ENCODE data around the gene GSPT1. TPM values are rescaled to one million over a fixed set of nuclear protein-coding genes. Genes with fewer than 3 reads are reported as not detected.
"Not testable (repeated sequence)": the region's sequence is repeated elsewhere in the genome, so short reads cannot be mapped to it uniquely, and the experiment has no call there.

The GSPT1 gene
- total and polyA plus RNA-seq, 9 of the 15 experiments (the other 6 are each of a cell fraction or from before 2014, with no cell fraction given): 63.8 to 269 (median 148) TPM

DNA sequence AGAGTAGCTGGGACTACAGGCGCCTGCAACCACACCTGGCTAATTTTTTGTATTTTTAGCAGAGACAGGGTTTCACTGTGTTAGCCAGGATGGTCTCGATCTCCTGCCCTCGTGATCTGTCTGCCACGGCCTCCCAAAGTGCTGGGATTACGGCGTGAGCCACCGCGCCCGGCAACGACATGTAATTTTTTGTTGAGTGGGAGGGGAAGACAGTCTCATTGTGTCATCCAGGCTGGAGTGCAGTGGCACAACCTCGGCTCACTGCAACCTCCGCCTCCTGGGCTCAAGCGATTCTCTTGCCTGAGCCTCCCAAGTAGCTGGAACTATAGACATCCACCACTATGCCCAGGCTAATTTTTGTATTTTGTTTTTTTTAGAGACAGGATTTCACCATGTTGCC is 96.8 kb downstream of the GSPT1 start:
- in situ Hi-C loops (cut with MboI): loop anchor here (10.0 kb wide), 1 partner anchor 864 kb away; no protein-coding TSS in a partner anchor
- H3K27me3 ChIP-seq (ENCODE audit: control insufficient read depth in 2 of 2, insufficient read depth in 2 of 2, low read length in 2 of 2); FAIRE-seq; BruUV-seq (replicated peaks); H3K4me2 ChIP-seq (ENCODE audit: insufficient read depth, low read length); H3K9me3 ChIP-seq (replicated peaks; ENCODE audit: control insufficient read depth, insufficient read depth, low read depth, low read length); H3K36me3 ChIP-seq (ENCODE audit: control insufficient read depth, insufficient read depth, low read length); H2AFZ ChIP-seq (ENCODE audit: low read depth, low read length); DNase-seq (ENCODE audit: extremely low read depth in 1 of 4, low spot score in 3 of 4); H3K79me2 ChIP-seq (ENCODE audit: control insufficient read depth, insufficient read depth, low read length); H3K9me1 ChIP-seq (ENCODE audit: control insufficient read depth, insufficient read depth, low read length); H3K9ac ChIP-seq (ENCODE audit: insufficient read depth in 1 of 2, low read depth in 2 of 2, low read length in 2 of 2); H3K4me3 ChIP-seq; H4K20me1 ChIP-seq (replicated peaks; ENCODE audit: control insufficient read depth, insufficient read depth, low read length); H3K27ac ChIP-seq (ENCODE audit: extremely low read depth, low read depth, low read length); ATAC-seq; CTCF ChIA-PET (ENCODE audit: low intra/inter-chr PET ratio): not testable (repeated sequence)
- TF ChIP-seq, protein P1, sequence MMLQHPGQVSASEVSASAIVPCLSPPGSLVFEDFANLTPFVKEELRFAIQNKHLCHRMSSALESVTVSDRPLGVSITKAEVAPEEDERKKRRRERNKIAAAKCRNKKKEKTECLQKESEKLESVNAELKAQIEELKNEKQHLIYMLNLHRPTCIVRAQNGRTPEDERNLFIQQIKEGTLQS (IDR thresholded peaks at IDR 0.05): 0 out of 2 replicates have a peak, but pooled peaks have one; percentile 3
- TF ChIP-seq, protein P1 (CRISPR knock-in tag; conservative IDR thresholded peaks at IDR 0.05): not testable (repeated sequence)
- POLR2A ChIA-PET: interaction anchor here (0.8 kb wide), 1 partner anchor 20 kb away, joined by 3 read pairs; no protein-coding TSS in a partner anchor
- intact Hi-C loops (cut with micrococcal nuclease): loop anchor here (10.0 kb wide), 2 partner anchors 144 to 284 kb away; no protein-coding TSS in a partner anchor
- 41% methylated on average over 13 of the region's 13 CpGs for WGBS (ENCODE audit: insufficient coverage, low coverage, missing lambda C conversion rate)
- peaks cover 0 to 12% of the 10 kb centered on the region in 2 experiments; a peak in 1 of 5 replicates for H3K4me1 ChIP-seq (replicated peaks in 1 of 2; ENCODE audit: control insufficient read depth in 2 of 2, insufficient read depth in 2 of 2, low read length in 2 of 2)

Small RNA genes lying within 50 kb of the gene (small RNA-seq; reads per million reads assigned to genes)
- not detected for gene AC007216.5
- gene COX6CP1: not detected

Other genes with a start within 250 kb of the GSPT1 start
- 1.4 and 2.4 TPM in 2 replicates for gene SNN, start 247.5 kb downstream of the GSPT1 start, total RNA-seq (2014; rRNA removed)
- gene SNN, start 247.5 kb downstream of the GSPT1 start, total RNA-seq (2014; rRNA removed; fragmentation: Illumina TruSeq; extraction: Trizol): 1.5 and 1.6 TPM in 2 replicates
- gene SNN, start 247.5 kb downstream of the GSPT1 start, total RNA-seq (2015; rRNA removed; fragmentation: Illumina TruSeq; extraction: Trizol): 2.8 and 3.0 TPM in 2 replicates
- 2.0 and 2.9 TPM in 2 replicates for gene SNN, start 247.5 kb downstream of the GSPT1 start, total RNA-seq (2021)
- gene SNN, start 247.5 kb downstream of the GSPT1 start, polyA plus RNA-seq (2011; rRNA removed): 2.2 and 2.3 TPM in 2 replicates
- 1.9 and 2.6 TPM in 2 replicates for gene SNN, start 247.5 kb downstream of the GSPT1 start, polyA plus RNA-seq (2014; fragmentation: Illumina TruSeq; extraction: Trizol)
- under 1 TPM; 0.07 to 0.22 TPM for gene SNN, start 247.5 kb downstream of the GSPT1 start, polyA plus RNA-seq (2014; fragmentation: Nextera tagmentation; extraction: Ambion mirVana)
- 1.9 and 2.5 TPM in 2 replicates for gene SNN, start 247.5 kb downstream of the GSPT1 start, polyA plus RNA-seq (2014; rRNA removed)
- 26.2 and 32.9 TPM in 2 replicates for gene TXNDC11, start 173.1 kb downstream of the GSPT1 start, total RNA-seq (2014; rRNA removed)
- 17.8 TPM in 2 replicates for gene TXNDC11, start 173.1 kb downstream of the GSPT1 start, total RNA-seq (2014; rRNA removed; fragmentation: Illumina TruSeq; extraction: Trizol)
- 28.2 and 28.6 TPM in 2 replicates for gene TXNDC11, start 173.1 kb downstream of the GSPT1 start, total RNA-seq (2015; rRNA removed; fragmentation: Illumina TruSeq; extraction: Trizol)
- 25.4 and 26.2 TPM in 2 replicates for gene TXNDC11, start 173.1 kb downstream of the GSPT1 start, total RNA-seq (2021)
- gene TXNDC11, start 173.1 kb downstream of the GSPT1 start, polyA plus RNA-seq (2011; rRNA removed): 32.6 and 35.8 TPM in 2 replicates
- gene TXNDC11, start 173.1 kb downstream of the GSPT1 start, polyA plus RNA-seq (2014; fragmentation: Illumina TruSeq; extraction: Trizol): 27.7 and 29.2 TPM in 2 replicates
- 1 to 10 TPM in 1 of 2 experiments, under 1 TPM in 1; 0.66 to 2.3 TPM for gene TXNDC11, start 173.1 kb downstream of the GSPT1 start, polyA plus RNA-seq (2014; fragmentation: Nextera tagmentation; extraction: Ambion mirVana)
- 22.2 and 32.3 TPM in 2 replicates for gene TXNDC11, start 173.1 kb downstream of the GSPT1 start, polyA plus RNA-seq (2014; rRNA removed)
- 19.8 and 21.7 TPM in 2 replicates for gene ZC3H7A, start 118.7 kb downstream of the GSPT1 start, total RNA-seq (2014; rRNA removed)
- 23.7 and 27.1 TPM in 2 replicates for gene ZC3H7A, start 118.7 kb downstream of the GSPT1 start, total RNA-seq (2014; rRNA removed; fragmentation: Illumina TruSeq; extraction: Trizol)
- gene ZC3H7A, start 118.7 kb downstream of the GSPT1 start, total RNA-seq (2015; rRNA removed; fragmentation: Illumina TruSeq; extraction: Trizol): 26.4 and 28.2 TPM in 2 replicates
- 37.1 and 39.4 TPM in 2 replicates for gene ZC3H7A, start 118.7 kb downstream of the GSPT1 start, total RNA-seq (2021)
- gene ZC3H7A, start 118.7 kb downstream of the GSPT1 start, polyA plus RNA-seq (2011; rRNA removed): 30.7 and 31.3 TPM in 2 replicates
- 40.0 and 49.1 TPM in 2 replicates for gene ZC3H7A, start 118.7 kb downstream of the GSPT1 start, polyA plus RNA-seq (2014; fragmentation: Illumina TruSeq; extraction: Trizol)
- gene ZC3H7A, start 118.7 kb downstream of the GSPT1 start, polyA plus RNA-seq (2014; fragmentation: Nextera tagmentation; extraction: Ambion mirVana): 10 to 100 TPM; 22.5 to 23.1 TPM
- 26.0 and 35.8 TPM in 2 replicates for gene ZC3H7A, start 118.7 kb downstream of the GSPT1 start, polyA plus RNA-seq (2014; rRNA removed)
- 259 and 349 TPM in 2 replicates for gene RSL1D1, start 64.4 kb downstream of the GSPT1 start, total RNA-seq (2014; rRNA removed)
- gene RSL1D1, start 64.4 kb downstream of the GSPT1 start, total RNA-seq (2014; rRNA removed; fragmentation: Illumina TruSeq; extraction: Trizol): 418 and 492 TPM in 2 replicates
- 374 and 403 TPM in 2 replicates for gene RSL1D1, start 64.4 kb downstream of the GSPT1 start, total RNA-seq (2015; rRNA removed; fragmentation: Illumina TruSeq; extraction: Trizol)
- gene RSL1D1, start 64.4 kb downstream of the GSPT1 start, total RNA-seq (2021): 254 and 259 TPM in 2 replicates
- gene RSL1D1, start 64.4 kb downstream of the GSPT1 start, polyA plus RNA-seq (2011; rRNA removed): 169 and 299 TPM in 2 replicates
- gene RSL1D1, start 64.4 kb downstream of the GSPT1 start, polyA plus RNA-seq (2014; fragmentation: Illumina TruSeq; extraction: Trizol): 598 and 753 TPM in 2 replicates
- 100 to 1,000 TPM; 373 to 662 TPM for gene RSL1D1, start 64.4 kb downstream of the GSPT1 start, polyA plus RNA-seq (2014; fragmentation: Nextera tagmentation; extraction: Ambion mirVana)
- gene RSL1D1, start 64.4 kb downstream of the GSPT1 start, polyA plus RNA-seq (2014; rRNA removed): 240 and 316 TPM in 2 replicates
- 0.86 and 1.4 TPM in 2 replicates for gene NPIPB2, start 26.1 kb upstream of the GSPT1 start, total RNA-seq (2014; rRNA removed)
- 1.8 and 1.9 TPM in 2 replicates for gene NPIPB2, start 26.1 kb upstream of the GSPT1 start, total RNA-seq (2014; rRNA removed; fragmentation: Illumina TruSeq; extraction: Trizol)
- 2.9 and 3.4 TPM in 2 replicates for gene NPIPB2, start 26.1 kb upstream of the GSPT1 start, total RNA-seq (2015; rRNA removed; fragmentation: Illumina TruSeq; extraction: Trizol)
- 2.9 and 4.1 TPM in 2 replicates for gene NPIPB2, start 26.1 kb upstream of the GSPT1 start, total RNA-seq (2021)
- 1.0 and 1.9 TPM in 2 replicates for gene NPIPB2, start 26.1 kb upstream of the GSPT1 start, polyA plus RNA-seq (2011; rRNA removed)
- 0.58 and 0.91 TPM in 2 replicates for gene NPIPB2, start 26.1 kb upstream of the GSPT1 start, polyA plus RNA-seq (2014; fragmentation: Illumina TruSeq; extraction: Trizol)
- gene NPIPB2, start 26.1 kb upstream of the GSPT1 start, polyA plus RNA-seq (2014; fragmentation: Nextera tagmentation; extraction: Ambion mirVana): under 1 TPM in 1 of 2 experiments, not detected in 1; 0.21 TPM
- 1.9 and 3.6 TPM in 2 replicates for gene NPIPB2, start 26.1 kb upstream of the GSPT1 start, polyA plus RNA-seq (2014; rRNA removed)
- gene TNFRSF17, start 49.3 kb upstream of the GSPT1 start, total RNA-seq (2014; rRNA removed): not detected in 2 replicates
- gene TNFRSF17, start 49.3 kb upstream of the GSPT1 start, total RNA-seq (2014; rRNA removed; fragmentation: Illumina TruSeq; extraction: Trizol): not detected in 2 replicates
- gene TNFRSF17, start 49.3 kb upstream of the GSPT1 start, total RNA-seq (2015; rRNA removed; fragmentation: Illumina TruSeq; extraction: Trizol): not detected in 2 replicates
- not detected in 2 replicates for gene TNFRSF17, start 49.3 kb upstream of the GSPT1 start, total RNA-seq (2021)
- gene TNFRSF17, start 49.3 kb upstream of the GSPT1 start, polyA plus RNA-seq (2011; rRNA removed): not detected in 2 replicates
- gene TNFRSF17, start 49.3 kb upstream of the GSPT1 start, polyA plus RNA-seq (2014; fragmentation: Illumina TruSeq; extraction: Trizol): not detected in 2 replicates
- gene TNFRSF17, start 49.3 kb upstream of the GSPT1 start, polyA plus RNA-seq (2014; fragmentation: Nextera tagmentation; extraction: Ambion mirVana): not detected
- gene TNFRSF17, start 49.3 kb upstream of the GSPT1 start, polyA plus RNA-seq (2014; rRNA removed): not detected in 2 replicates
- 4.5 and 8.3 TPM in 2 replicates for gene SNX29, start 60.8 kb upstream of the GSPT1 start, total RNA-seq (2014; rRNA removed)
- 4.8 and 5.4 TPM in 2 replicates for gene SNX29, start 60.8 kb upstream of the GSPT1 start, total RNA-seq (2014; rRNA removed; fragmentation: Illumina TruSeq; extraction: Trizol)
- 6.9 and 7.2 TPM in 2 replicates for gene SNX29, start 60.8 kb upstream of the GSPT1 start, total RNA-seq (2015; rRNA removed; fragmentation: Illumina TruSeq; extraction: Trizol)
- 10.2 and 12.8 TPM in 2 replicates for gene SNX29, start 60.8 kb upstream of the GSPT1 start, total RNA-seq (2021)
- 4.8 and 6.5 TPM in 2 replicates for gene SNX29, start 60.8 kb upstream of the GSPT1 start, polyA plus RNA-seq (2011; rRNA removed)
- gene SNX29, start 60.8 kb upstream of the GSPT1 start, polyA plus RNA-seq (2014; fragmentation: Illumina TruSeq; extraction: Trizol): 4.8 TPM in 2 replicates
- gene SNX29, start 60.8 kb upstream of the GSPT1 start, polyA plus RNA-seq (2014; fragmentation: Nextera tagmentation; extraction: Ambion mirVana): 1 to 10 TPM; 1.5 to 5.5 TPM
- gene SNX29, start 60.8 kb upstream of the GSPT1 start, polyA plus RNA-seq (2014; rRNA removed): 3.7 and 4.1 TPM in 2 replicates

Data from K562 (cell line).